ENCODE results near the gene RNU7-1. TPM values are rescaled to one million over a fixed set of nuclear protein-coding genes. Genes with fewer than 3 reads are reported as not detected.

The RNU7-1 gene
- total RNA-seq, 2 donors from 2014 or later: not detected

DNA sequence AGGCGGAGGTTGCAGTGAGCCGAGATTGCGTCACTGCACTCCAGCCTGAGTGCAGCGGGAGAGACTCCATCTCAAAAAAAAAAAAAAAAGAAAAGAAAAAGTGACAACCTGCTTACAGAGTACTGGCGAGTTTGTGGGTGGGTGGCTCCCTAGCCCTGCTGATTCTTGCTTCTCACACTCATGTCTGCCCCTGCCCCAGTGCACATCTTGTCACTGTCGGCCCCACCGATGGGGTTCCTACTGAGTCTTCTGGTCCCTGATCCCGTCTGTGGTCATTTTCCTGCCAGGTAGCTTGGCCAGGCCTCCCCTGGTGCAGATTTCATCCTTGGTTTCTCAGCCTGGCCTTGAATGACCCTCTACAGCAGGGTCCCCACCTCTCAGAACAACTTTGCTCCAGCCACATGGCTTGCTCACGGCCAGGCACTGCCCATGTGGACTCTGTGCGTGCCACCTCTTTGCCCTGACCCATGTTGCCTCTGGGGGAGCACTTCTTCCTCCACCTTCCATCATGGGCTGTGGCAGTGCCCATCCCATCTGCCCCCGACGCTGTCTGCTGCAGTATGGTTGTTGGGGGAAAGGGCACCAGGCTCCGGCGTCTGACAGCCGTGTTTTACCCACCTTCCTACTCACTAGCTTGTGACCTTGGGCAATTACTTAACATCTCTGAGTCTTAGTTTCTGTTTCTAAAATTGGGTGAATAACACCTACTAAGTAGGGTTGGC, 5.4 kb downstream of the RNU7-1 start:
- no peak for TF ChIP-seq CTCF (IDR thresholded peaks at IDR 0.05)
- ATAC-seq (ENCODE audit: insufficient number of reproducible peaks, low FRiP score, low read depth) (no peak), DNase-seq (ENCODE audit: low spot score) (no peak)
- H3K4me1 ChIP-seq (ENCODE audit: control insufficient read depth in 1 of 2, low read depth in 2 of 2): peaks cover 16 to 20% of the 10 kb centered on the region in 2 donors
- H3K36me3 ChIP-seq: peaks cover 4% of the 10 kb centered on the region
- H3K27me3 ChIP-seq (replicated peaks; ENCODE audit: insufficient read depth): no peaks in the 10 kb centered on the region
- H3K9me3 ChIP-seq: no peaks in the 10 kb centered on the region
- no peak overlapping the region for H3K27ac ChIP-seq
- H3K4me3 ChIP-seq: no peak overlapping the region

DNA sequence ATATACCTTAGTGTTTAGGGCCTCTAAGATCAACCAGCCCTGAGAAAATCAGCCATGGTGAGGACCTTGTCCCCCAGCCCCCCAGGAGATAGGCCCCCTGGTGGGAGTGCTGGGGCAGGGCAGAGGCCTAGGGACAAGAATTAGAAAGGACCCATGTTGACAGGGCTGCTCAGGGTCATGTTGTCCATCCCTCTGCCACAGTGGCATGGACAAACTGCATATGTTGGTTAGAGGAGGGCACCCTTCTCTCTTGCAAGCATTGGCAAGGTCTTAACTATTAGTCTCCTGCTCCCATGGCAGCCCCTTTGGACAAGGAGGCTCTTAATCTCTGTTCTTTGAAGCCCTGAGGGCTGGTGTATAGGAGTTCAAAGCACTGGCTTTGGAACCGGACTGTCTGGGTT, 6.8 kb downstream of the RNU7-1 start:
- Histone ChIP-seq H3K36me3 (peaks cover under 1% of the 10 kb centered on the region), H3K27me3 (replicated peaks; ENCODE audit: insufficient read depth) (no peaks in the 10 kb centered on the region), H3K4me3 (peak overlapping the region; percentile 66), H3K9me3 (no peaks in the 10 kb centered on the region), H3K4me1 (ENCODE audit: control insufficient read depth in 1 of 2, low read depth in 2 of 2) (peaks cover 12 to 18% of the 10 kb centered on the region in 2 donors), H3K27ac (no peak overlapping the region)
- DNase-seq (ENCODE audit: low spot score): no peak
- ATAC-seq (ENCODE audit: insufficient number of reproducible peaks, low FRiP score, low read depth): no peak
- no peak for TF ChIP-seq CTCF (IDR thresholded peaks at IDR 0.05)

- Histone ChIP-seq H3K27ac (peak within 1 kb of the TSS in 1 of 2 donors; percentile 45), H3K27me3 (replicated peaks; ENCODE audit: insufficient read depth) (no peaks in the 10 kb centered on the region), H3K9me3 (no peaks in the 10 kb centered on the region), H3K4me3 (peak within 1 kb of the TSS; percentile 66), H3K4me1 (ENCODE audit: control insufficient read depth in 1 of 2, low read depth in 2 of 2) (peaks cover 7 to 12% of the 10 kb centered on the region in 2 donors), H3K36me3 (no peaks in the 10 kb centered on the region)
- DNase-seq (ENCODE audit: low spot score) (no peak), ATAC-seq (ENCODE audit: insufficient number of reproducible peaks, low FRiP score, low read depth) (no peak)
- no peak for TF ChIP-seq CTCF (IDR thresholded peaks at IDR 0.05)
These were observed 7.4 kb downstream of the RNU7-1 start, which contains the start of gene PTPN6 for GRCh38 chr12:6950811-6951540. Gene PTPN6, plus strand, starts transcription at chr12:6951356. Its CDS starts 157 bp downstream, at chr12:6951513.

- H3K27ac ChIP-seq: peak overlapping the region in 1 of 2 donors; percentile 45
- no peak for ATAC-seq (ENCODE audit: insufficient number of reproducible peaks, low FRiP score, low read depth)
These were observed 8.0 kb downstream of the RNU7-1 start for GRCh38 chr12:6951551-6952120.

More at GRCh38 chr12:6951551-6952120, 8.0 kb downstream of the RNU7-1 start:
- H3K4me1 ChIP-seq (ENCODE audit: control insufficient read depth in 1 of 2, low read depth in 2 of 2): peaks cover 2 to 6% of the 10 kb centered on the region in 2 donors
- no peaks in the 10 kb centered on the region for H3K27me3 ChIP-seq (replicated peaks; ENCODE audit: insufficient read depth)
- no peaks in the 10 kb centered on the region for H3K36me3 ChIP-seq
- peak overlapping the region; percentile 66 for H3K4me3 ChIP-seq
- no peaks in the 10 kb centered on the region for H3K9me3 ChIP-seq
- DNase-seq (ENCODE audit: low spot score): no peak
- TF ChIP-seq CTCF (IDR thresholded peaks at IDR 0.05): no peak
